ENCODE data around the gene HHIP.

The HHIP gene

DNA sequence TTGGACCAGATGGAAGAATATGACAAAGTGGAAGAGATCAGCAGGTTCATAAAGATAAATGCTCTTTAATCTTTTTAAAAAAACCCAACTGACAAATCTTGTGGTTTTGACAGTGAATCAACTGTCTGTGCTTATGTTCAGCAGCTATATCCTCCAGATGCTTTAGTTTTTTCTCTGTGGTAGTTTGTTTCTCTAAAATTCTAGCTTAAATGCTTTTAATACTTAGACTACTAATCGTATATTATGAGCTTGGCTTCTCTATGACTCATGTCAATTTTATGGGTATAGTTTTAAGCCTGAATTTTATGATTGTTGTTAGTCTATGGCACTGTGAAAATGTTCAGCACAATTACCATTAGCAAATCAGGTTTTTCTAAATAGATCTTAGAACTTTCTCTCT, 12.9 kb downstream of the HHIP start:
- Histone ChIP-seq H4K20me1 (ENCODE audit: insufficient read depth, low read length) (no peaks in the 10 kb centered on the region), H3K79me2 (ENCODE audit: insufficient read depth, low read length) (no peaks in the 10 kb centered on the region), H2AFZ (ENCODE audit: low read length) (no peak overlapping the region), H3K36me3 (ENCODE audit: insufficient read depth, low read length) (no peaks in the 10 kb centered on the region), H3F3A (ENCODE audit: insufficient read depth, low read length) (no peaks in the 10 kb centered on the region), H3K4me2 (ENCODE audit: low read length) (no peak overlapping the region), H3K9ac (ENCODE audit: low read length) (no peak overlapping the region), H3K4me1 (ENCODE audit: insufficient read depth, low read length, severe bottlenecking) (no peaks in the 10 kb centered on the region), H3K27me3 (ENCODE audit: insufficient read depth, low read length) (no peaks in the 10 kb centered on the region), H3K4me3 (ENCODE audit: low read depth, low read length, poor library complexity, severe bottlenecking) (no peak overlapping the region), H3K9me2 (ENCODE audit: low read depth, low read length) (no peaks in the 10 kb centered on the region), H3K9me3 (ENCODE audit: low read length) (no peaks in the 10 kb centered on the region), H3K27ac (ENCODE audit: low read depth, low read length, poor library complexity, severe bottlenecking) (no peak overlapping the region)
- TF ChIP-seq, protein P1, sequence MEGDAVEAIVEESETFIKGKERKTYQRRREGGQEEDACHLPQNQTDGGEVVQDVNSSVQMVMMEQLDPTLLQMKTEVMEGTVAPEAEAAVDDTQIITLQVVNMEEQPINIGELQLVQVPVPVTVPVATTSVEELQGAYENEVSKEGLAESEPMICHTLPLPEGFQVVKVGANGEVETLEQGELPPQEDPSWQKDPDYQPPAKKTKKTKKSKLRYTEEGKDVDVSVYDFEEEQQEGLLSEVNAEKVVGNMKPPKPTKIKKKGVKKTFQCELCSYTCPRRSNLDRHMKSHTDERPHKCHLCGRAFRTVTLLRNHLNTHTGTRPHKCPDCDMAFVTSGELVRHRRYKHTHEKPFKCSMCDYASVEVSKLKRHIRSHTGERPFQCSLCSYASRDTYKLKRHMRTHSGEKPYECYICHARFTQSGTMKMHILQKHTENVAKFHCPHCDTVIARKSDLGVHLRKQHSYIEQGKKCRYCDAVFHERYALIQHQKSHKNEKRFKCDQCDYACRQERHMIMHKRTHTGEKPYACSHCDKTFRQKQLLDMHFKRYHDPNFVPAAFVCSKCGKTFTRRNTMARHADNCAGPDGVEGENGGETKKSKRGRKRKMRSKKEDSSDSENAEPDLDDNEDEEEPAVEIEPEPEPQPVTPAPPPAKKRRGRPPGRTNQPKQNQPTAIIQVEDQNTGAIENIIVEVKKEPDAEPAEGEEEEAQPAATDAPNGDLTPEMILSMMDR (IDR thresholded peaks at IDR 0.05; ENCODE audit: low read length), result no peak
- no peak for TF ChIP-seq EZH2 (IDR thresholded peaks at IDR 0.05; ENCODE audit: borderline replicate concordance, low read length)

DNA sequence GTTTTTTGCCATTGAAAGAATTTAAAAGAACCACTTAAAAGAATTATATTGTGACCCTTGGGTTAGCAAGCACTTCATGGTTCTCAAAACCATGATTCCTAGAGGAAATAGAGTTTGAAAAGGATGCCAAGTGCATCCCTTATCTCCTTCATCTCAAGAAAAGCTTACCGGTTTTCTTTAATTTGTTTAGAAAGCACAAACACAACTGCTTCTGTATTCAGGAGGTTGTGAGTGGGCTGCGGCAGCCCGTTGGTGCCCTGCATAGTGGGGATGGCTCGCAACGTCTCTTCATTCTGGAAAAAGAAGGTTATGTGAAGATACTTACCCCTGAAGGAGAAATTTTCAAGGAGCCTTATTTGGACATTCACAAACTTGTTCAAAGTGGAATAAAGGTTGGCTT, 13.5 kb downstream of the HHIP start:
- H3K4me1 ChIP-seq (ENCODE audit: insufficient read depth, low read length, severe bottlenecking), result no peaks in the 10 kb centered on the region
- TF ChIP-seq, protein P1 (IDR thresholded peaks at IDR 0.05; ENCODE audit: low read length), result no peak
- TF ChIP-seq EZH2 (IDR thresholded peaks at IDR 0.05; ENCODE audit: borderline replicate concordance, low read length), result no peak
- H4K20me1 ChIP-seq (ENCODE audit: insufficient read depth, low read length), result no peaks in the 10 kb centered on the region
- no peak overlapping the region for H2AFZ ChIP-seq (ENCODE audit: low read length)
- H3K4me2 ChIP-seq (ENCODE audit: low read length), result no peak overlapping the region
- no peaks in the 10 kb centered on the region for H3K79me2 ChIP-seq (ENCODE audit: insufficient read depth, low read length)
- no peaks in the 10 kb centered on the region for H3K9me2 ChIP-seq (ENCODE audit: low read depth, low read length)
- no peak overlapping the region for H3K27ac ChIP-seq (ENCODE audit: low read depth, low read length, poor library complexity, severe bottlenecking)
- H3K9ac ChIP-seq (ENCODE audit: low read length), result no peak overlapping the region
- H3K36me3 ChIP-seq (ENCODE audit: insufficient read depth, low read length), result no peaks in the 10 kb centered on the region
- H3K9me3 ChIP-seq (ENCODE audit: low read length), result no peaks in the 10 kb centered on the region
- no peaks in the 10 kb centered on the region for H3K27me3 ChIP-seq (ENCODE audit: insufficient read depth, low read length)
- no peaks in the 10 kb centered on the region for H3F3A ChIP-seq (ENCODE audit: insufficient read depth, low read length)
- no peak overlapping the region for H3K4me3 ChIP-seq (ENCODE audit: low read depth, low read length, poor library complexity, severe bottlenecking)

DNA sequence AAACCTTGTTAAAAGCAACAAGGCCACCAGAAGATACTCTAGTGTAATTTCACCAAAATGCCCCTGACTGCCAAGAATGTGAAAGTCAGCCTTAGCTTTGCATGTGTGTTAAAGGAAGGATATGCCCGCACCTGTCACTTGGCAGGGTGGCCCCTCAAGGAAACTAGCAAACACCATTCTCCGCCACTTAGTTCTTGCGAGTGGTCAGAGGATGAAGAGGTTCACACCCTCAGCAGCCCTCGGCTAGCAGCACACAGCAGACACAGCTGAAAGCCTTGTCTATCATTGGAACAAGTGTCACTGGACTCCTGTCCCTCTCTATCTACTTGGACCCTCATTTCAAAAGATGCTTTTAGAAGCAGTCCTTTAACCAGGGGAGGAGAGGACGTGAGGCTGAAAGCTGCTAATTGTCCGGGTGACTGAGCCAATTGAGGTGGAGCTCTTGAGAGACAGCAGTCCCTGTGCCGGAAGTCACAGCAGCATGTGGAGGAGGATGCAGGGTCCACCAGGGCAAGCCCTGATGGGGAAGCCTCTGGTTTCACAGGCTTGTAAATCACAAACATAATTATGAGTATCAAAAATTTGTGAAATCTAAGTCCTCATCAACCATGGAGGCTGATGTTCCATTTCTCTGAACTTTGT, 18.0 kb downstream of the HHIP start:
- Histone ChIP-seq H3K9ac (ENCODE audit: low read length) (no peak overlapping the region), H3K4me3 (ENCODE audit: low read depth, low read length, poor library complexity, severe bottlenecking) (no peak overlapping the region), H3K9me3 (ENCODE audit: low read length) (no peaks in the 10 kb centered on the region), H4K20me1 (ENCODE audit: insufficient read depth, low read length) (no peaks in the 10 kb centered on the region), H3K27me3 (ENCODE audit: insufficient read depth, low read length) (no peaks in the 10 kb centered on the region), H2AFZ (ENCODE audit: low read length) (no peak overlapping the region), H3K9me2 (ENCODE audit: low read depth, low read length) (no peaks in the 10 kb centered on the region), H3K79me2 (ENCODE audit: insufficient read depth, low read length) (no peaks in the 10 kb centered on the region), H3K36me3 (ENCODE audit: insufficient read depth, low read length) (no peaks in the 10 kb centered on the region), H3K27ac (ENCODE audit: low read depth, low read length, poor library complexity, severe bottlenecking) (no peak overlapping the region), H3K4me1 (ENCODE audit: insufficient read depth, low read length, severe bottlenecking) (no peaks in the 10 kb centered on the region), H3K4me2 (ENCODE audit: low read length) (no peak overlapping the region), H3F3A (ENCODE audit: insufficient read depth, low read length) (no peaks in the 10 kb centered on the region)
- no peak for TF ChIP-seq EZH2 (IDR thresholded peaks at IDR 0.05; ENCODE audit: borderline replicate concordance, low read length)
- TF ChIP-seq, protein P1 (IDR thresholded peaks at IDR 0.05; ENCODE audit: low read length), result no peak
